Mesothelial cell of epicardium (in vitro differentiated cells): ENCODE data around the gene CLDN10. TPM values are rescaled to one million over a fixed set of nuclear protein-coding genes. Genes with fewer than 3 reads are reported as not detected.

ENCODE experiments used
- DNase-seq, 2 experiments: peaks; one replicate each; pipeline ENCODE4 v3.0.0; 2021; ENCODE audit warnings: low spot score in 2 of 2; ENCODE audit not compliant: unreplicated experiment in 2 of 2
- H3K27ac Mint-ChIP-seq: 2 replicates; pipeline ENCODE4 v1.8.0; 2021; ENCODE audit warnings: mixed read lengths
- H3K27me3 Mint-ChIP-seq: 2 replicates; pipeline ENCODE4 v1.8.0; 2021; ENCODE audit warnings: low read depth, mixed read lengths
- H3K36me3 Mint-ChIP-seq: 2 replicates; pipeline ENCODE4 v1.8.0; 2021; ENCODE audit warnings: mixed read lengths
- H3K4me1 Mint-ChIP-seq: 2 replicates; pipeline ENCODE4 v1.8.0; 2021; ENCODE audit warnings: mixed read lengths
- H3K4me3 Mint-ChIP-seq: 2 replicates; pipeline ENCODE4 v1.8.0; 2021; ENCODE audit warnings: mild to moderate bottlenecking, moderate library complexity, mixed read lengths
- H3K9me3 Mint-ChIP-seq: 2 replicates; pipeline ENCODE4 v1.8.0; 2021; ENCODE audit warnings: mixed read lengths
- total RNA-seq: library from RNA; stranded (reverse); gene quantifications from 3 replicates; pipeline ENCODE4 v1.2.1, GENCODE V29; 2021
- TF ChIP-seq, protein P1 (sequence below): fragments of 200-600 bp; sonication (generic); IDR thresholded peaks from one replicate; pipeline ENCODE4 v1.5.0; 2021; ENCODE audit warnings: antibody characterized with exemption; ENCODE audit not compliant: unreplicated experiment

Gene CLDN10
- total RNA-seq, 1 donor from 2014 or later, result 1.5 TPM

DNA sequence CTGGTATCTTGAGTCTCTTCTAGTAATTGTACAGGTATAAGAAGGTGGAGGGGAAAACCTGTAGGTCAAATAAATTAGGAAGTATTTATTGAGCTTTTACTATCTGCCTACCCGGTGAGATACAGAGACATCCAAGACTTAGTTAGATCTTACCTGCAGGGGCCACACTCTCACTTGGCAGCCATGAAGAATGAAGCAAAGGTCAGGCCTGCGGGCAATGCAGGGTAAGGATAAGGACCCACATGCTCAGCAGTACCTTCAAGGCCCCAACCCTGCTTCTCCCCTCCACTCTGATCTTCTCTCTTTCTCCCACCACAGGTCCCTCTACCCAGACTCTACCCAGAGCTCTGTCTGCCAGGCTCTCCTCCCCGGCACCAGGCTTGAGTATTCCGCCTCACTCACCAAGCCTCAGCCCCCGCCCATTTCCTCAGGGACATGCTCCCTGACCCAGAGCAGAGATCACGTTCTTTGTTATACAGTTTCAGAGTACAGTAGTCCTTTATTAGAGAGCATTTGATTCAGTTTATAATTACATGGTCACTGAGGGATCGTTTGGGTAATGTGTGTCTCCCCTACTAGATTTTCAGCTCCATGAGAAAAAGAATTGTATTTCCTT lies 18.9 kb upstream of the CLDN10 start:
- Mint-ChIP-seq H3K9me3 (no peaks in the 10 kb centered on the region), H3K36me3 (no peaks in the 10 kb centered on the region), H3K4me1 (no peaks in the 10 kb centered on the region), H3K27ac (no peak overlapping the region), H3K27me3 (no peaks in the 10 kb centered on the region), H3K4me3 (no peak overlapping the region)
- TF ChIP-seq, protein P1, sequence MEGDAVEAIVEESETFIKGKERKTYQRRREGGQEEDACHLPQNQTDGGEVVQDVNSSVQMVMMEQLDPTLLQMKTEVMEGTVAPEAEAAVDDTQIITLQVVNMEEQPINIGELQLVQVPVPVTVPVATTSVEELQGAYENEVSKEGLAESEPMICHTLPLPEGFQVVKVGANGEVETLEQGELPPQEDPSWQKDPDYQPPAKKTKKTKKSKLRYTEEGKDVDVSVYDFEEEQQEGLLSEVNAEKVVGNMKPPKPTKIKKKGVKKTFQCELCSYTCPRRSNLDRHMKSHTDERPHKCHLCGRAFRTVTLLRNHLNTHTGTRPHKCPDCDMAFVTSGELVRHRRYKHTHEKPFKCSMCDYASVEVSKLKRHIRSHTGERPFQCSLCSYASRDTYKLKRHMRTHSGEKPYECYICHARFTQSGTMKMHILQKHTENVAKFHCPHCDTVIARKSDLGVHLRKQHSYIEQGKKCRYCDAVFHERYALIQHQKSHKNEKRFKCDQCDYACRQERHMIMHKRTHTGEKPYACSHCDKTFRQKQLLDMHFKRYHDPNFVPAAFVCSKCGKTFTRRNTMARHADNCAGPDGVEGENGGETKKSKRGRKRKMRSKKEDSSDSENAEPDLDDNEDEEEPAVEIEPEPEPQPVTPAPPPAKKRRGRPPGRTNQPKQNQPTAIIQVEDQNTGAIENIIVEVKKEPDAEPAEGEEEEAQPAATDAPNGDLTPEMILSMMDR, result no peak
- no peak for DNase-seq

DNA sequence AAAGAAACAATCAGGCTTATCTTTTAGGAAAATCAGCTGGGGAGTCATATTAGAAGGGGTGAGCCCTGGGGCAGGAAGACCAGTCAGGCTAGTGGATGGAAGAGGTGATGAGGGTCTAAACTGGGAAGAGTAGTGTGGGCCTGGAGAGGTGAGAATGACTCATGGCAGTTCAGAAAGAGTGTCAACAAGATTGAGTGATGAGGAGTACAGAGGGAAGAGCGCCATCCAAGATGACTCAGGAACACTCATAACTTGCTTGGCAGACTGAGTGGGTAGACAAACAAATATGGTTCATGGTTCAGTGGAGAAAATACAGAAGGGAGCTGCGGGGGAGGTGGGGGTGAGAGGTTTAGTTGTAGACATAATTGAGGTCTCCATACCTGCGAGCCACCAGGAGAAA lies 17.3 kb upstream of the CLDN10 start:
- DNase-seq, result no peak
- H3K27me3 Mint-ChIP-seq, result no peaks in the 10 kb centered on the region
- H3K9me3 Mint-ChIP-seq, result no peaks in the 10 kb centered on the region
- no peak overlapping the region for H3K4me3 Mint-ChIP-seq
- no peaks in the 10 kb centered on the region for H3K36me3 Mint-ChIP-seq
- TF ChIP-seq, protein P1, result no peak
- no peaks in the 10 kb centered on the region for H3K4me1 Mint-ChIP-seq
- H3K27ac Mint-ChIP-seq, result no peak overlapping the region

DNA sequence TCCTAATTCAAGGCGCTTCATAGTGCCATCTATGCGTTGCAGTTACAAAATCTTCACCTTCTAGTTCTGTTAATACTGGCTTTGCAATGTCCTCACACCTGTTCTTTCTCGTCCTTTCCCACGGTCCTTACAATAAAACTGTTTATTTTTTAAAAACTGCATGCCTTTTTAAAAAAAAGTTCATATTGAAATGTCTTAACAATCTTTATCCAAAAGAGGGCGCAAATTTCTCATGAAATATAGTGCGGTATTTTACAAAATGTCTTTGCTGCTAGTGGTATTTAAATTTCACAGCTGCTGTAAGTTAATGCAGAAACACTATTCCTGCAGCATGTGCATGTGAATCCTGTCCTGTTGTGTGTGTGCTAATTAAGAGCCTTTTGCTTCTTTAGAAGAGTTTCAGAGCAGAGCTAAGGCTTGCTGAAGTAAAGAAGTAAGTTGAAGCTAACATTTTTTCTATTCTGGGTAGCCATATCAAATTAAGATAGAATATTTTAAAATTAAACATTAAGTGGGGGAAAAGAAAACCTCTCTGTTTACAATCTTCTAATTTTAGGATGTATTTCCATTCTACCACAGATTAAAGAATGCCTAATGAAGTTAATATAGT lies 15.8 kb upstream of the CLDN10 start:
- H3K27me3 Mint-ChIP-seq, result no peaks in the 10 kb centered on the region
- H3K4me3 Mint-ChIP-seq, result no peak overlapping the region
- TF ChIP-seq, protein P1, result peak; percentile 62
- no peaks in the 10 kb centered on the region for H3K36me3 Mint-ChIP-seq
- peaks cover 3% of the 10 kb centered on the region for H3K4me1 Mint-ChIP-seq
- no peaks in the 10 kb centered on the region for H3K9me3 Mint-ChIP-seq
- DNase-seq, result no peak
- H3K27ac Mint-ChIP-seq, result no peak overlapping the region

DNA sequence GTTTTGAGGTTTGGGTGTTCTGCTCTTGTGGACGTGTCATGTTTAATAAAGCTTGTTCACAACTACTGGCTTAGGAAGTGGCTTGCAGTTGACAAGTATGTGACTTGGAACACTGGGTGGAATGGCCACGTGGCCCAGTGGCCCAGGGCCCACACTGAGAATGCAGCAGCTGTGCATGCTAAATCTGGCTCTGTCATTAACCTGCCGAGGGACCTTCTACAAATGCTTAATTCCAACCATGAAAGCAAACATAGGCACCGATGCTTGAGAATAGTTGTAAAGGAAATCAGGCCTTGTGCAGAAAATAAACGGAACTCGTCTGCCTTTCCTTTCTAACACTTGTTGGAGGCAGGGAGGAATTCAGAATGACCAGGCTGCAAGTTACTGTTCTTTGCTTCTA lies 11.6 kb upstream of the CLDN10 start:
- Mint-ChIP-seq H3K27ac (no peak overlapping the region), H3K4me3 (no peak overlapping the region), H3K9me3 (no peaks in the 10 kb centered on the region), H3K27me3 (no peaks in the 10 kb centered on the region), H3K4me1 (peaks cover 3% of the 10 kb centered on the region), H3K36me3 (no peaks in the 10 kb centered on the region)
- TF ChIP-seq, protein P1, result no peak
- DNase-seq, result no peak

DNA sequence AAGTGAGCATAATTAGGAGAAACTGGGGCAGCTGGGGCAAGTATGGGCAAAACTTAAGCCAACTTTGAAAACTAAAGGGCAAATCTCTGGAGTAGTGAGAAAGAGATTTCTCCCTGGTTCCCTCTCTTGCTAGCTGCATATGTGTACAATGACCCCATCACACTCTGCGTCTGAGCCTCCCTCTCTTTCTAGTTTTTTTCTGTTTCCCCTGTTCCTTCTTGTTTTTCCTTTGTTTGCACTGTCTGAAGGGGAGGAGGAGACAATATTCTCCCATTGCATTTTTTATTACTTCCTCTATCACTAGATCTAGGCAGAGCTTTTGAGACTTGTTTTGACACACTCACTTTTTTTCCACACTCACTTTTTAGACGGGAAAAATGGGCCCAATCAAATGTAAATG lies 11.2 kb upstream of the CLDN10 start:
- Mint-ChIP-seq H3K9me3 (no peaks in the 10 kb centered on the region), H3K4me1 (peaks cover 3% of the 10 kb centered on the region), H3K4me3 (no peak overlapping the region), H3K27ac (no peak overlapping the region), H3K36me3 (no peaks in the 10 kb centered on the region), H3K27me3 (no peaks in the 10 kb centered on the region)
- TF ChIP-seq, protein P1, result no peak
- DNase-seq, result no peak
